GM12878 (cell line): Measurements from ENCODE around the gene TMEM236.

Experiments
- EZH2 ChIP-seq: IDR thresholded peaks from 2 replicates; pipeline ENCODE4 v1.6.1; 2012; ENCODE audit warnings: low read depth, mild to moderate bottlenecking, control low read depth, inconsistent platforms, low read length, borderline replicate concordance; ENCODE audit not compliant: control insufficient read depth
- HDGF ChIP-seq: fragments of 450-650 bp; IDR thresholded peaks from 2 replicates; pipeline ENCODE4 v1.6.1; 2016; ENCODE audit warnings: antibody characterized with exemption
- MEF2A ChIP-seq: IDR thresholded peaks from 2 replicates; pipeline ENCODE4 v1.6.1; 2011; ENCODE audit warnings: low read depth, mild to moderate bottlenecking, low read length, moderate library complexity; ENCODE audit not compliant: insufficient read depth
- POLR2A ChIP-seq: IDR thresholded peaks from 2 replicates; pipeline ENCODE4 v1.6.1; 2011; ENCODE audit warnings: low read depth, mild to moderate bottlenecking, low read length
- RCOR1 ChIP-seq: conservative IDR thresholded peaks from 2 replicates; pipeline ENCODE4 v1.6.1; 2012; ENCODE audit warnings: low read depth, low read length, improper control_type of control experiment

DNA sequence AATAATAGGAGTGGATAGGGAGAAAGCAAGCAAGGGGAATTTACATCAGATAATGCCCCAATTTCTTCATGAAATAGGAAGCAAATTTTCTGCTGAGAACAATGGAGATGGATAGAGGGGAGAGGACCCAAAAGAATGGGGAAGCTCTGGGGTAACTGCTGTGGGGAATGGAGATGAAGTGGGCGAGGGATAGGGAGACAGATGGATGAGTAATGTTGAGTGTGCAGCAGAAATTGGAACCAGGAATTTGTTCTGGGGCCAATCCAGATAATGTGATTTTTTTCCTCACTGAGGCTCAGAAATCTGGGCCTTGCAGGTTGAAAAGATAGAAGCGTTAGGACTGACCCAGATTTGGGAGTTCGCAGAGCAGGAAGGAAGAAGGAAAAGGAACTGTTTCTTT lies 32.7 kb downstream of the TMEM236 start:
- TF ChIP-seq HDGF (no peak), POLR2A (no peak), MEF2A (no peak), RCOR1 (no peak), EZH2 (no peak)
